IMR-90 (cell line): Measurements from ENCODE around the gene COX5B. TPM values are rescaled to one million over a fixed set of nuclear protein-coding genes. Genes with fewer than 3 reads are reported as not detected.

Experiments used
- ATAC-seq: fragments of 200-7000 bp; cut with Tn5 transposase; 2 replicates; pipeline ENCODE4 v1.9.1; 2020; ENCODE audit warnings: low read depth, mild to moderate bottlenecking, moderate library complexity
- BruUV-seq: library from RNA; stranded (reverse); fragments of 400-500 nt; replicated peaks from 2 replicates; lab custom pipeline; 2021; lab: Mats Ljungman, UMichigan
- CTCF ChIA-PET: fragments of 300-600 bp; formaldehyde crosslinking; extraction: SDS; loops from one replicate; lab custom pipeline; 2021; ENCODE audit warnings: antibody characterized with exemption; lab: Yijun Ruan, JAX
- POLR2A ChIA-PET: fragments of 300-600 bp; sonication (Branson Sonifier 250); formaldehyde crosslinking; loops from one replicate; lab custom pipeline; 2022; ENCODE audit warnings: antibody characterized with exemption; ENCODE audit not compliant: unreplicated experiment; lab: Charles Lee
- DNase-seq: peaks from one replicate; pipeline ENCODE4 v3.0.0; 2013
- H2AFZ ChIP-seq: replicated peaks from 2 replicates; pipeline ENCODE3; 2013; ENCODE audit warnings: low read length, mild to moderate bottlenecking; ENCODE audit not compliant: poor library complexity
- H2AK5ac ChIP-seq: 2 replicates; pipeline ENCODE4 v1.6.1; 2013; ENCODE audit warnings: low read depth, low read length, inconsistent platforms
- H2AK9ac ChIP-seq: replicated peaks from 2 replicates; pipeline ENCODE3; 2013; ENCODE audit warnings: mild to moderate bottlenecking, low read depth, low read length, moderate library complexity; ENCODE audit not compliant: poor library complexity
- H2BK120ac ChIP-seq: 2 replicates; pipeline ENCODE4 v1.6.1; 2013; ENCODE audit warnings: low read depth, low read length, inconsistent platforms
- H2BK15ac ChIP-seq: 3 replicates; pipeline ENCODE4 v1.6.1; 2013; ENCODE audit warnings: low read depth, low read length, inconsistent platforms
- H2BK20ac ChIP-seq: 2 replicates; pipeline ENCODE4 v1.6.1; 2013; ENCODE audit warnings: low read depth, mild to moderate bottlenecking, inconsistent platforms, low read length, moderate library complexity
- H2BK5ac ChIP-seq: 2 replicates; pipeline ENCODE4 v1.6.1; 2013; ENCODE audit warnings: mild to moderate bottlenecking, low read depth, low read length, inconsistent platforms; ENCODE audit not compliant: poor library complexity, severe bottlenecking
- H3K14ac ChIP-seq: replicated peaks from 2 replicates; pipeline ENCODE4 v1.6.1; 2013; ENCODE audit warnings: low read depth, low read length, inconsistent platforms
- H3K18ac ChIP-seq: 2 replicates; pipeline ENCODE4 v1.6.1; 2013; ENCODE audit warnings: low read depth, low read length, control low read depth
- H3K23ac ChIP-seq: 2 replicates; pipeline ENCODE4 v1.6.1; 2013; ENCODE audit warnings: low read depth, low read length, inconsistent platforms
- H3K27ac ChIP-seq: 2 replicates; pipeline ENCODE4 v1.5.1; 2013; ENCODE audit warnings: mild to moderate bottlenecking, control low read depth, low read length; ENCODE audit not compliant: insufficient read depth
- H3K27me3 ChIP-seq: 2 replicates; pipeline ENCODE4 v1.6.1; 2013; ENCODE audit warnings: low read length; ENCODE audit not compliant: control insufficient read depth, insufficient read depth
- H3K36me3 ChIP-seq: 2 replicates; pipeline ENCODE4 v1.6.1; 2013; ENCODE audit warnings: low read length, mixed read lengths; ENCODE audit not compliant: control insufficient read depth, insufficient read depth
- H3K4ac ChIP-seq: 2 replicates; pipeline ENCODE4 v1.6.1; 2013; ENCODE audit warnings: low read depth, low read length, inconsistent platforms
- H3K4me1 ChIP-seq: 2 replicates; pipeline ENCODE4 v1.6.1; 2013; ENCODE audit warnings: low read length, mixed read lengths; ENCODE audit not compliant: control insufficient read depth, insufficient read depth
- H3K4me2 ChIP-seq: 2 replicates; pipeline ENCODE4 v1.6.1; 2013; ENCODE audit warnings: low read depth, mild to moderate bottlenecking, control low read depth, low read length, moderate library complexity
- H3K4me3 ChIP-seq: 2 replicates; pipeline ENCODE4 v1.5.1; 2013; ENCODE audit warnings: low read depth, mild to moderate bottlenecking, control low read depth, low read length, moderate library complexity; ENCODE audit not compliant: insufficient read depth
- H3K56ac ChIP-seq: 2 replicates; pipeline ENCODE4 v1.6.1; 2013; ENCODE audit warnings: low read length, inconsistent platforms; ENCODE audit not compliant: insufficient read depth; ENCODE audit errors: extremely low read depth
- H3K79me1 ChIP-seq, 2 experiments: 2 replicates each; pipeline ENCODE4 v1.6.1; 2013; ENCODE audit warnings: low read length in 2 of 2, inconsistent platforms in 1 of 2, low read depth in 1 of 2
- H3K9ac ChIP-seq: 2 replicates; pipeline ENCODE4 v1.6.1; 2013; ENCODE audit warnings: low read depth, low read length, control low read depth
- H3K9me1 ChIP-seq: 2 replicates; pipeline ENCODE4 v1.6.1; 2013; ENCODE audit warnings: low read length, inconsistent platforms; ENCODE audit not compliant: insufficient read depth
- H3K9me3 ChIP-seq: 2 replicates; pipeline ENCODE4 v1.6.1; 2013; ENCODE audit warnings: low read length; ENCODE audit not compliant: control insufficient read depth, insufficient read depth
- H4K20me1 ChIP-seq: 2 replicates; pipeline ENCODE4 v1.6.1; 2013; ENCODE audit warnings: low read length, inconsistent platforms; ENCODE audit not compliant: insufficient read depth
- H4K5ac ChIP-seq: 2 replicates; pipeline ENCODE4 v1.6.1; 2013; ENCODE audit warnings: mild to moderate bottlenecking, low read depth, low read length, control low read depth
- H4K8ac ChIP-seq, 2 experiments: 2 replicates each; pipeline ENCODE4 v1.6.1; 2013; ENCODE audit warnings: low read depth in 2 of 2, low read length in 2 of 2, control low read depth in 1 of 2, inconsistent platforms in 1 of 2
- H4K91ac ChIP-seq: 2 replicates; pipeline ENCODE4 v1.6.1; 2013; ENCODE audit warnings: low read depth, low read length, inconsistent platforms; ENCODE audit not compliant: insufficient read depth
- BHLHE40 ChIP-seq: fragments of 150-350 bp; IDR thresholded peaks from 2 replicates; pipeline ENCODE4 v1.6.1; 2016; ENCODE audit warnings: mild to moderate bottlenecking, low read depth, low read length
- CEBPB ChIP-seq: IDR thresholded peaks from 2 replicates; pipeline ENCODE4 v1.6.1; 2012; ENCODE audit warnings: low read depth, low read length, improper control_type of control experiment
- FOS ChIP-seq: fragments of 150-350 bp; IDR thresholded peaks from 2 replicates; pipeline ENCODE4 v1.6.1; 2016; ENCODE audit warnings: low read depth, low read length
- MAFK ChIP-seq: IDR thresholded peaks from 2 replicates; pipeline ENCODE4 v1.6.1; 2012; ENCODE audit warnings: low read depth, low read length, improper control_type of control experiment
- MAZ ChIP-seq: IDR thresholded peaks from 2 replicates; pipeline ENCODE4 v1.6.1; 2012; ENCODE audit warnings: low read depth, mild to moderate bottlenecking, low read length, improper control_type of control experiment, moderate library complexity, borderline replicate concordance
- MXI1 ChIP-seq: IDR thresholded peaks from 2 replicates; pipeline ENCODE4 v1.6.1; 2012; ENCODE audit warnings: low read depth, mild to moderate bottlenecking, low read length, moderate library complexity, borderline replicate concordance
- NFE2L2 ChIP-seq: fragments of 150-350 bp; IDR thresholded peaks from 2 replicates; pipeline ENCODE4 v1.6.1; 2016; ENCODE audit warnings: low read depth, mild to moderate bottlenecking, low read length
- POLR2A ChIP-seq: IDR thresholded peaks from 2 replicates; pipeline ENCODE4 v1.6.1; 2012; ENCODE audit warnings: mild to moderate bottlenecking, low read depth, low read length
- RAD21 ChIP-seq: IDR thresholded peaks from 2 replicates; pipeline ENCODE4 v1.6.1; 2012; ENCODE audit warnings: low read length, improper control_type of control experiment
- RCOR1 ChIP-seq: IDR thresholded peaks from 2 replicates; pipeline ENCODE4 v1.6.1; 2012; ENCODE audit warnings: mild to moderate bottlenecking, low read length, improper control_type of control experiment; ENCODE audit not compliant: insufficient replicate concordance
- RFX5 ChIP-seq: IDR thresholded peaks from 2 replicates; pipeline ENCODE4 v1.8.0; 2012; ENCODE audit warnings: low read depth, mild to moderate bottlenecking, low read length, moderate library complexity
- SMC3 ChIP-seq: fragments of 150-350 bp; IDR thresholded peaks from 2 replicates; pipeline ENCODE4 v1.6.1; 2016; ENCODE audit warnings: low read depth, mild to moderate bottlenecking, antibody characterized with exemption, low read length, moderate library complexity
- WGBS, 2 experiments: methylation state at CpG; one replicate each; pipeline versions ENCODE4 v1.1.5 to v1.1.7; 2013; ENCODE audit warnings: missing lambda C conversion rate in 2 of 2; ENCODE audit not compliant: insufficient read length in 1 of 2; ENCODE audit errors: extremely low coverage in 2 of 2; 5-methylcytosine and 5-hydroxymethylcytosine counted together
- dilution Hi-C: fragments of 300-500 bp; cut with HindIII; formaldehyde crosslinking; loops from one replicate; pipeline ENCODE4 v1.14.3; 2018; ENCODE audit warnings: low sequenced_read_pairs; ENCODE audit not compliant: unreplicated experiment
- in situ Hi-C: fragments of 300-500 bp; cut with MboI; formaldehyde crosslinking; loops from 3 replicates; pipeline ENCODE4 v1.14.3; 2019; ENCODE audit warnings: low sequenced_read_pairs, inconsistent platforms, mixed read lengths
- intact Hi-C: fragments of 100-400 bp; cut with micrococcal nuclease; formaldehyde crosslinking; loops from 2 replicates; pipeline ENCODE4 v1.10.0; 2022
- polyA plus RNA-seq, 3 experiments: library from polyadenylated mRNA; depleted of rRNA; stranded (reverse); fragments of >200 nt; gene quantifications; 2 replicates each; pipeline ENCODE4 v1.2.3, GENCODE V29; 2012; ENCODE audit warnings: low replicate concordance in 1 of 3
- total RNA-seq: library from RNA; depleted of rRNA; stranded (reverse); fragments of >200 nt; gene quantifications from 2 replicates; pipeline ENCODE4 v1.2.3, GENCODE V29; 2012
- TF ChIP-seq, protein P1 (sequence below): conservative IDR thresholded peaks from 2 replicates; pipeline ENCODE4 v1.5.1; 2012; ENCODE audit warnings: mild to moderate bottlenecking, low read depth, low read length, improper control_type of control experiment
- TF ChIP-seq, protein P2 (sequence below): fragments of 150-350 bp; IDR thresholded peaks from 2 replicates; pipeline ENCODE4 v1.6.1; 2016; ENCODE audit warnings: low read depth, mild to moderate bottlenecking, low read length, moderate library complexity, borderline replicate concordance
- TF ChIP-seq, protein P3 (sequence below): fragments of 150-350 bp; IDR thresholded peaks from 2 replicates; pipeline ENCODE4 v1.6.1; 2017; ENCODE audit warnings: mild to moderate bottlenecking, antibody characterized with exemption, low read length, low read depth

The COX5B gene
- total and polyA plus RNA-seq, 2 of the 4 experiments (the other 2 are of a cell fraction): 140 to 272 TPM

DNA sequence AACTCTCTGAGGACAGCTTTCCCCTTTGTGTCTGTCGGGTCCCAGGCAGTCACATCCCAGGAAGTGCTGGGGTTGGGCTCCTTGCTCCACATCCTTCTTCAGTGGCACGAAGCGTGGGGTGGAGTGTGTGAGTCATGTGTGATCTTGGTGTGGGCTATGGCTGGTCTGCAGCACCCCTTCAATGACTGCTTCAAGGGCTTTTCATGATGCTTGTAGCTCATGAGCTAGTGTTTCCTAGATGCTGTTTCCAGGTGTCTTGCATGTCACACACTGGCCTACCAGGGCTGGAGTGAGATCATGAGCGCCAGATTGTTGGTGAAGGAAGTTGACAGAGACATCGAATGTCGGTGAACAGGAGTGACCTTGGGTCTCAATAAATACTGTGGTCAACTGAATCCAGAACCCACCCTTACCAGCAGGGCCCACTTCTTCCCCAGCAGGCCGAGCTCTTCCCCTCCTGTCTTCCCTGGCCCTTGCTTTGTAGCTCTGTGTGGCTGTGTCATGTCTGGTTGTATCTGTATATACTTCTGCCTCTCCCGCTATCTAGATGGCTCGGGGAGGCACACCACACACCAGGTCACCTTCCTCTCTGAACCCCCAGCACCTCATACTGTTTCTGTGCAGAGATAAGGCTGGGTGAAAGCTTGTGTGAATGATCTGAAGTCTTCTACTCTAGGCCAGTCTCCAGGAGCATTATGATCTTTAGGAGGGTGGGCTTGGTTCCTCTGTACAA, 27.5 kb downstream of the COX5B start:
- no peaks in the 10 kb centered on the region for H3K79me1 ChIP-seq
- no peak overlapping the region for H3K4me2 ChIP-seq
- no peaks in the 10 kb centered on the region for H3K27me3 ChIP-seq
- H2AK9ac ChIP-seq: no peak overlapping the region
- H3K4me3 ChIP-seq: no peak overlapping the region
- no peak overlapping the region for H3K56ac ChIP-seq
- no peak overlapping the region; a peak in 1 of 4 replicates for H4K8ac ChIP-seq
- H3K18ac ChIP-seq: no peak overlapping the region
- H3K4me1 ChIP-seq: peaks cover 2% of the 10 kb centered on the region; the same call in 1 of the 2 replicates
- H3K27ac ChIP-seq: no peak overlapping the region
- CTCF ChIA-PET: no interaction called here
- no peak overlapping the region for H4K91ac ChIP-seq
- H3K36me3 ChIP-seq: no peaks in the 10 kb centered on the region
- no peak overlapping the region for H2AFZ ChIP-seq
- no peak overlapping the region for H2BK20ac ChIP-seq
- H3K9me1 ChIP-seq: 0 out of 2 replicates have a peak, but pooled peaks cover 3% of the 10 kb centered on the region
- no peak overlapping the region for H4K5ac ChIP-seq
- no TSS peak for BruUV-seq
- in situ Hi-C loops (loop anchor here (25.0 kb wide), 1 partner anchor 1611 kb away; no protein-coding TSS in a partner anchor), intact Hi-C loops (no loop called here), dilution Hi-C loops (no loop called here)
- no peak overlapping the region for H3K14ac ChIP-seq
- POLR2A ChIA-PET: no interaction called here
- H2BK5ac ChIP-seq: no peak overlapping the region
- no peak overlapping the region for H2BK120ac ChIP-seq
- WGBS, 2 experiments: 100% methylated on average over 2 of the region's 9 CpGs; no CpG with 5 or more reads in 1 of the 2 experiments
- H4K20me1 ChIP-seq: no peaks in the 10 kb centered on the region
- ATAC-seq (peak; percentile 29; the same call in 1 of the 2 replicates), DNase-seq (peak; percentile 17)
- H3K4ac ChIP-seq: no peak overlapping the region
- no peak overlapping the region for H3K9ac ChIP-seq
- H2AK5ac ChIP-seq: no peak overlapping the region
- no peak overlapping the region for H2BK15ac ChIP-seq
- H3K23ac ChIP-seq: no peak overlapping the region
- H3K9me3 ChIP-seq: no peaks in the 10 kb centered on the region
- TF ChIP-seq RFX5 (no peak), RAD21 (no peak), POLR2A (no peak), SMC3 (no peak), NFE2L2 (no peak), BHLHE40 (no peak), FOS (no peak), MXI1 (no peak), MAFK (no peak), CEBPB (no peak), MAZ (no peak), RCOR1 (no peak)
- TF ChIP-seq, protein P1, sequence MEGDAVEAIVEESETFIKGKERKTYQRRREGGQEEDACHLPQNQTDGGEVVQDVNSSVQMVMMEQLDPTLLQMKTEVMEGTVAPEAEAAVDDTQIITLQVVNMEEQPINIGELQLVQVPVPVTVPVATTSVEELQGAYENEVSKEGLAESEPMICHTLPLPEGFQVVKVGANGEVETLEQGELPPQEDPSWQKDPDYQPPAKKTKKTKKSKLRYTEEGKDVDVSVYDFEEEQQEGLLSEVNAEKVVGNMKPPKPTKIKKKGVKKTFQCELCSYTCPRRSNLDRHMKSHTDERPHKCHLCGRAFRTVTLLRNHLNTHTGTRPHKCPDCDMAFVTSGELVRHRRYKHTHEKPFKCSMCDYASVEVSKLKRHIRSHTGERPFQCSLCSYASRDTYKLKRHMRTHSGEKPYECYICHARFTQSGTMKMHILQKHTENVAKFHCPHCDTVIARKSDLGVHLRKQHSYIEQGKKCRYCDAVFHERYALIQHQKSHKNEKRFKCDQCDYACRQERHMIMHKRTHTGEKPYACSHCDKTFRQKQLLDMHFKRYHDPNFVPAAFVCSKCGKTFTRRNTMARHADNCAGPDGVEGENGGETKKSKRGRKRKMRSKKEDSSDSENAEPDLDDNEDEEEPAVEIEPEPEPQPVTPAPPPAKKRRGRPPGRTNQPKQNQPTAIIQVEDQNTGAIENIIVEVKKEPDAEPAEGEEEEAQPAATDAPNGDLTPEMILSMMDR: no peak
- TF ChIP-seq, protein P2, sequence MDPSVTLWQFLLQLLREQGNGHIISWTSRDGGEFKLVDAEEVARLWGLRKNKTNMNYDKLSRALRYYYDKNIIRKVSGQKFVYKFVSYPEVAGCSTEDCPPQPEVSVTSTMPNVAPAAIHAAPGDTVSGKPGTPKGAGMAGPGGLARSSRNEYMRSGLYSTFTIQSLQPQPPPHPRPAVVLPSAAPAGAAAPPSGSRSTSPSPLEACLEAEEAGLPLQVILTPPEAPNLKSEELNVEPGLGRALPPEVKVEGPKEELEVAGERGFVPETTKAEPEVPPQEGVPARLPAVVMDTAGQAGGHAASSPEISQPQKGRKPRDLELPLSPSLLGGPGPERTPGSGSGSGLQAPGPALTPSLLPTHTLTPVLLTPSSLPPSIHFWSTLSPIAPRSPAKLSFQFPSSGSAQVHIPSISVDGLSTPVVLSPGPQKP: no peak
- TF ChIP-seq, protein P3, sequence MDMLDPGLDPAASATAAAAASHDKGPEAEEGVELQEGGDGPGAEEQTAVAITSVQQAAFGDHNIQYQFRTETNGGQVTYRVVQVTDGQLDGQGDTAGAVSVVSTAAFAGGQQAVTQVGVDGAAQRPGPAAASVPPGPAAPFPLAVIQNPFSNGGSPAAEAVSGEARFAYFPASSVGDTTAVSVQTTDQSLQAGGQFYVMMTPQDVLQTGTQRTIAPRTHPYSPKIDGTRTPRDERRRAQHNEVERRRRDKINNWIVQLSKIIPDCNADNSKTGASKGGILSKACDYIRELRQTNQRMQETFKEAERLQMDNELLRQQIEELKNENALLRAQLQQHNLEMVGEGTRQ: no peak
